Measurements from ENCODE around the gene SYNGR3. TPM values are rescaled to one million over a fixed set of nuclear protein-coding genes. Genes with fewer than 3 reads are reported as not detected.

SYNGR3 gene
- polyA plus RNA-seq, 12 donors = 0.25 to 1.5 (median 0.86) TPM; not detected in 2

DNA sequence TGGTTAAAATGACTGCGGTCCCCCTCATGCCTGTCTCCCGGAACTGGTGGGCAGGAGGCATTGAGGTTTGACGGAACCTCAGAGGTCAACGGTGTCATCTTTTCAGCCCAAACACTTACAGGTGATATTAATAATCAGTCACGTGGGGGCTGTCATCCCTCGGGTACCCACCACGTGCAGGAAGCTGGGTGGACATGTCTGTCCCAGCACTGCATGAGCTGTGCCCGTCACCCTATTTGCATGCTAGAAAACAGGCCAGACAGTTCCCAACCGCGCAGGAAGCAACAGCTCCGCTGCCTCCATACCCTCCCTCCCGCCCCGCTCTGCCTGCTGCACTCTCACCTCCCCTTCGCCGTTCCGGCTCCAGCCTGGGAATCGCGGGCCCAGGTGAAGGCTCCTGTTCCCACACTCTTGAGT, 1.4 kb downstream of the SYNGR3 start:
- no peak for DNase-seq

DNA sequence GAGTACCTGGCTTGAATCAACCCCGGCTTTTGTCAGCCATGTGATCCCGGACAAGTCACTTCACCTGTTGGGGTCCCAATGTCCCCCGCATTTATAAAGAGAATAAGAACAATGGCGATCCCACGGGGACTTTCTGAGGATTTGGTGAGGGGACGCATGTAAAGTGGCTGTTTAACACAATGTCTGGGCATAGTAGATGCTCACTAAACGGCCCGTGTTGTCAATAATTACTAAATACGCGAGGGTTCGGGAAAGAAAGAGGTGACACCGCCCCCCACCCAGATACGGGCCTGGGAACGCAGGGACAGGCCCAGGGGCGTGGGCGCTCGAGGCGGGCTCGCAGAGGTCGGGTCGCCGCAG, 1.8 kb downstream of the SYNGR3 start:
- no peak for DNase-seq

DNA sequence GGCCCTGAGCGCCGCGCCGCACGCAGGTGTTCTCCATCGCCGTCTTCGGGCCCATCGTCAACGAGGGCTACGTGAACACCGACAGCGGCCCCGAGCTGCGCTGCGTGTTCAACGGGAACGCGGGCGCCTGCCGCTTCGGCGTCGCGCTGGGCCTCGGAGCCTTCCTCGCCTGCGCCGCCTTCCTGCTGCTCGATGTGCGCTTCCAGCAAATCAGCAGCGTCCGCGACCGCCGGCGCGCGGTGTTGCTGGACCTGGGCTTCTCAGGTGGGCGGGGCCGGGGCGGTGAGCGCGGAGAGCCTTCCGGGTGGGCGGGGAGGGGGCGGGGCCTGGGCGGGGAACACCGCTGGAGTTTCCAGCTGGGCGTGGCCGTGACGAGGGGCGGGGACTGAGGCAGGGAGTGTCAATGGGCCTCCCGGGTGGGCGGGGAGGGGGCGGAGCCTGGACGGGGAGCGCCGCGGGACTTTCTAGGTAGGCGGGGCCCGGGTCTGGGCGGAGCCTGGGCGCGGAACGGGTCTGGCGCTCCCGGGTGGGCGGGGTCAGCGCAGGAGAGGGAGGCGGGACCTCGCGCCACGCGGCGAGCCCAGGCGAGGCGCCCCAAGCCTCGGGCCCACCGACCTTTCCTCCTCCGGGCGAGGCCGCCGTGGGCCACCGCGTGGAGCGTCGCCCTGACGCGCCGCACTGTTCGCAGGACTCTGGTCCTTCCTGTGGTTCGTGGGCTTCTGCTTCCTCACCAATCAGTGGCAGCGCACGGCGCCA, 2.4 kb downstream of the SYNGR3 start:
- peak; percentile 84 for DNase-seq

DNA sequence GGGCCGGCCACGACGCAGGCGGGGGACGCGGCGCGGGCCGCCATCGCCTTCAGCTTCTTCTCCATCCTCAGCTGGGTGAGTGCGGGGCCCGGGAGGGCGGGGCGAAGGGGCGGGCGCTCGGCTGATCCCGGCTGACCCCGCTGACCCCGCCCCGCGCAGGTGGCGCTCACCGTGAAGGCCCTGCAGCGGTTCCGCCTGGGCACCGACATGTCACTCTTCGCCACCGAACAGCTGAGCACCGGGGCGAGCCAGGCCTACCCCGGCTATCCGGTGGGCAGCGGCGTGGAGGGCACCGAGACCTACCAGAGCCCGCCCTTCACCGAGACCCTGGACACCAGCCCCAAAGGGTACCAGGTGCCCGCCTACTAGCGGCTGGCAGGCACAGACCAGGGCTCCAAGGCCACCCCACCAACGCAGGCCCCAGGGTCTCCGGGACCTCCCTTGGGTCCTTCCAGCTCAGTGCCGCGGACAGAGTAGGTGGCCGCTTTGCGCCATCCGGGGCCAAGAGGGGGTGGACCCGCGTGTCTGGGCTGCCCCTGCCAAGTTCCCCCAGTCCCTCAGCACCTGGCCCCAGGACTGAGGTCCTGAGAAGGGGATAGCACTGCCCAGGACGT, 3.0 kb downstream of the SYNGR3 start:
- no peak for DNase-seq

DNA sequence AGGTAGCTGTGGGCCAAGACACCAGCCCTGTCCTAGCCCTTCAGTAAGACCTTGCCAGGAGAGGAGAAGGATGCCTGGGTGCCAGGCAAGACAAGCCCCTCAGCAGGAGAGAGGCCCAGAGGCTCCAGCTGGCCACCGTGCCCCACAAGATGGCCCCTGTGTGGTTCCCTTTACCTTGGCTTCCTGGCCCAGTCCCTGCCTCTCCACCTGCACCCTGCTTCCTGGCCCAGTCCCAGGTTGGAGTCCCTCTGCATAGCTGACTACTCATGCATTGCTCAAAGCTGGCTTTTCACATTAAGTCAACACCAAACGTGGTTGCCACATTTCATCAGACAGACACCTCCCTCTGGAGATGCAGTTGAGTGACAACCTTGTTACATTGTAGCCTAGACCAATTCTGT, 4.0 kb downstream of the SYNGR3 start:
- no peak for DNase-seq

DNA sequence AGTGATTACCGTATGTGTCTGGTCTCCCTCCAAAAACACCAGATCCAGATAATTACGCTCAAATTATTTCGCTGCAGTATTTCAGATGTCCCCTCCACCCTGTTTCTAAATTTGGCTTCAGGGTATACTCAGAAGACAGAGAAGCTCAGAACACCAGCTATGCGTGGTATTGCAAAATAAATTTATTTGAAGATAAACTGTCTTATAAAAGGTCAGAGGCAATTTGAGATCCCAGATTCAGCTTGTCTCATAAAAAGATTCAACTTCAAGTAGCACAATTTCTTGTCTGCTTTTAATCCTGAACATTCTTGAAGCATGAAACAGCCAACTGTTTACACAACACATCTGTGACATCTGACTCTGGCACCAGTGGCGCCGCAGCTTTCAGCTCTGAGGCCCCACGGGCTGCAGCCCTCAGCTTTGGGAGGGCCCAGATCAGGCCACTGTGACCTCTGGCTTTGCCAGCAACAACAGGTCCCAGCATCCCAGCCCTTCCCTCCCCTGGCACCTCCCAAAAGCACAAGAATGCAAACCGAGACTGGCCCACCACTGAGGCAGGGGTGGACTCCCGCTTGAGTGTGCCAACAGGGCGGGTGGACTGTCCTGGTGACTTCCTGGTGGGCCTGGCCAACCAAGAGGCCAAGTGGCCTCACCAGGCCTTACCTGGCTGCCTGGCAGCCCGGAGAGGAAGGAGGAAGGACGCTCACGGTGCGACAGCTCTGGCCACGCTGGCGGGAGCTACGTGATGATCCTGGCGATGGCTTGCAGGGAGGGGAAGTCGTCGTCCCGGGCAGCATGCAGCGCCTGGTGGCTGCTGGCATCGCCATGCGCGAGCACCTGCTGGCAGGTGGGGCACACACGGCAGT, 8.0 kb downstream of the SYNGR3 start:
- DNase-seq = no peak

DNA sequence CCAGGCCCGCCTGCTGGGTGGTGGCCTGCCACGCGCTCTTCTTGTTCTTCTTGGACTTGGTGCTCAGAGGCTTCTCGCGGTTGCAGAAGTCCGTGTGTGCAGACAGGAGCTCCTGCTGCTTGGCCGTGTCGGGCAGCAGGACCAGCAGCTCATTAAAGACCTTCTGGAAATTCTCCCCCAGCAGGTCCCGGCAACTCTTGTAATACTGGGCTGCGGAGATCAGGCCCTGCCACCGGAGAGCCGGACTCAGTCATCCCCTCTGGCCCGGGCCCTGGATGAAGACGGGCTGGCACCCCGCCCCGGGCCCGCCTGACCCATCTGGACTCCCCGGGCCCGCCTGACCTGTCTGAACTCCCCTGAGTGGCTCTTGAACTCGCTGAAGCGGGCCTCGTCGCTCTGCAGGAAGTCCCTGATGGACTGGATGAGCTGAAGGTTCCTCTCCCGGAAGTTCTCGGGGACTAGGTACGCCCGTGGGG, 8.6 kb downstream of the SYNGR3 start:
- no peak for DNase-seq

DNA sequence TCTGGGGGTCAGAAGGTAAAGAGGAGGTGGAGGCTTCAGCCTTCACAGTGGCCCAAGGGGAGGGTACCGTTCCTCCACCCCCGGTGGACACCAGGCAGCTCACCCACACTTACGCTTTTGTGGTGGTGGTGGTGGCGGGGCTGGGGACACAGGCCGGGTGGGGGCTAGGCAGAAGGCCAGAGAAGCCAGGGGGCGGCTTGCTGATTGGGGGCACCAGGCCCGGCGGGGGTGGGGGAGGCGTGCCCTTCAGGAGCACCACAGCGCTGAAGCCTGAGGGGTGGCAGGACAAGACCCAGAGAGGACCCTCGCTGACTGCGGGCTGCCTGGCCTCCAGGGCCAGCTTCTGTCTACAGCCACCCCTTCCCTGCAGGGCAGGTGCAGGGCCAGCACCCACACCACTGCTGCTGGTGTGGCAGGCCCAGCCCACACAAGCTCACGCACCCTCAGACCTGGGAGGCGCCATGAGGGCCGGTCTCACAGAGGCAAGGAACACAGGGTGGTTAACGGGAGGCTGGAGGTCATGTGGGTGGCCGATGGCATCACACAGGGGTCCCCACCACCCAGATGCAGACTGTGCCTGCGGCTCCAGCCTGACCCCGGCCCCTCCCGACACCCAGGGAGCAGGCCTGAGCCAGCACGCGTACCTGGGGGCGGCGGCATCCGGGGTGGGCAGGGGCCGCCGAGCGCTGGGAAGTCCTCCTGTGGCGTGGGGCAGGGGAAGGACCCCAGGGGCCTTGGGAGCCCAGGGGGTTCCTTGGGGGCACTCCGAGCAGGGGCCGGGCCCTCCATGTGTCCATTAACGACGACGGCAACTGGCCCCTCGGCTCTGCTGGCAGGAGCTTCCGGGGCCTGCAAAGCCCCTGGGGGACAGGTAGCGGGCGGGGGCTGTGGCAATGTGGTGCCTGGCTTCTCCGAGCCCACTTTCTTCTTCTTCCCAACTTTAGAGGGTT, 9.4 kb downstream of the SYNGR3 start:
- DNase-seq = no peak

DNA sequence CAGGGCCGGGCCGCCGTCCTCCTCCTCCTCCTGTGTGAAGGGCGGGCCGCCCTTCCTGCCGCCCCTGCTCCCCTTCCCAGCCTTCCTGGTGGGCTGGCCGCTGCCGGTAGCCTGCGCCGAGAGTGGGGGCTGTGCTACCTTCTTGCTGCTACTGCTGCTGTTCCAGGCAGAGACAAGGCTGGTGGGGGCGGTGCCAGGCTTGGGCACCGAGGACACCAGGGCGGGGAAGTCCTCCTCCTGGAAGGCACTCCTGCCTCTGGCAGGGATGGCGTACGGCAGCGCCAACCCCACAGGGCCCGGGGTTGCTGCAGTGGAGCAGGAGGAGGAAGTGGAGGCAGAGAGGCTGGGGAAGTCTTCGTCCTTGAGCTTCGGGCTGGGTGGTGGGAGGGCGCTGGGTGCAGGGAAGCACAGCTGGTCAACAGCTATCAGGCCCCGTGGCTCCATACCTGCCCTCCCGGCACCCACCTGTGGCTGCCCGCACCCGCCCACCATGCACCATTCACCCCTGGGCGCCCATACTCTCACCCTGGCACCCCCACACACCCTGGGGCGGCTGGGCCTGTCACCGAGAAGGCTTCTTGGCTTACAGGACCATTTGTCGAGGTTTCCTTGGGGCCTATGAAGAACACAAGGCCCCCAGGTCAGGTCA, 10.2 kb downstream of the SYNGR3 start:
- DNase-seq = no peak

DNA sequence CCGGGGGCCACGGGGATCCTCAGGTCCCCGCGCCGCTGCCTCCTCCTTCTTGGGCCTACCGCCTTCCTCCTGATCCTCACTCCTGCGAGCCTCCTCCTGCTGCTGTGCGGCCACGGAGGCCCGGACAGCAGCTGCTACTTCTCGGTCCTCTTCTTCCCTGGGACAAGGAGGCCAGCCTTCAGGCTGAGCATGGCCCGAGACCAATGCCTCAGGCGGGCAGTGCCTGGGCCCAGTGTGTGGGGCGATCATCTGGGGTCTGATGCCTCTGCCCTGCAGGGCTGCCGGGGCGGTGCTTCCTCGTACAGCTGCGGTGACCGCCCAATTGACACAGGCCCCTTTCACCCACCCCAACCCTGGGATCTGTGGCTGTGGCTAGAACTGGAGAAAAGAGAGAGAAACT, 11.3 kb downstream of the SYNGR3 start:
- DNase-seq = no peak

DNA sequence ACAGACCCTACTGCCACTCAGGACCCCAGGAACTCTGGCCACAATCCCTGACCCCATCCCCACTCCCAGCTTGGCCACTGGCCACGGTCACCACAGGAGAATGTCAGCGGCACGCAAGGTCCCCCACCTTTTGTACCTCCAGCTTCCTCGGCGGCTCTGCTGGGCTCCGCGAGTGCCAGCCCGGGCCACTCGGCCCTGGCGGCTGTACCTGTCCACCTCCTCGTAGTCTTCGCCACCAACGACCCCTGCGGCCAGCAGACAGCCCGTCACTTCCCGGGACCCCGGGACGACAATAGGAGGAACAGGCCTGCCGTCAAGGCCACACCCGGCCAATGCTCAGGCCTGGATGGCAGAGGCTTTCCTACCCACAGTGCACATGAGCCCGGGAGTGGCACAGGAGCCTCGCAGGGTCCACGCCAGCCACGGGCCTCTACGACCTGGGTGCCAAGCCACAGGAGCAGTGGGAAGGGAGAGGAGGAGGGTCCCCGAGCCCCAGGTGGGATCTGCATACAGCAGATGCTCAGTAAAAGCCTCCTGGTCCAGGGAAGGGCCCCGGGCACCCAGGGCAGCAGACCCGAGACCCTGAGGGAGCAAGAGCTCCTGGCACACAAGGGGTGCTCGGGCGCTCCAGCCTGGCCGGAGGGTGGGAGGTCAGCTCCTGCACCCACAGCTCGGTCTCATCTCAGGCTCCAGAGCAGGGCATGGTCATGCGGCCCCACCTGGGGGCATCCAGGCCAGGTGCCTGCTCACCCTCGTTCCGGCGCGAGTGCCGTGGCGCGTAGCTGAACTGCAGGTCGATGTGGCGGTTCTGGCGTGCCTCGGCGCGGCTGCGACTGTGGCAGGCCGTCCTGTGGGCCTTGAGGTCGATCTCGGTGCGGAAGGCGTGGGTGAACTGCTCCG, 11.9 kb downstream of the SYNGR3 start:
- DNase-seq = no peak

DNA sequence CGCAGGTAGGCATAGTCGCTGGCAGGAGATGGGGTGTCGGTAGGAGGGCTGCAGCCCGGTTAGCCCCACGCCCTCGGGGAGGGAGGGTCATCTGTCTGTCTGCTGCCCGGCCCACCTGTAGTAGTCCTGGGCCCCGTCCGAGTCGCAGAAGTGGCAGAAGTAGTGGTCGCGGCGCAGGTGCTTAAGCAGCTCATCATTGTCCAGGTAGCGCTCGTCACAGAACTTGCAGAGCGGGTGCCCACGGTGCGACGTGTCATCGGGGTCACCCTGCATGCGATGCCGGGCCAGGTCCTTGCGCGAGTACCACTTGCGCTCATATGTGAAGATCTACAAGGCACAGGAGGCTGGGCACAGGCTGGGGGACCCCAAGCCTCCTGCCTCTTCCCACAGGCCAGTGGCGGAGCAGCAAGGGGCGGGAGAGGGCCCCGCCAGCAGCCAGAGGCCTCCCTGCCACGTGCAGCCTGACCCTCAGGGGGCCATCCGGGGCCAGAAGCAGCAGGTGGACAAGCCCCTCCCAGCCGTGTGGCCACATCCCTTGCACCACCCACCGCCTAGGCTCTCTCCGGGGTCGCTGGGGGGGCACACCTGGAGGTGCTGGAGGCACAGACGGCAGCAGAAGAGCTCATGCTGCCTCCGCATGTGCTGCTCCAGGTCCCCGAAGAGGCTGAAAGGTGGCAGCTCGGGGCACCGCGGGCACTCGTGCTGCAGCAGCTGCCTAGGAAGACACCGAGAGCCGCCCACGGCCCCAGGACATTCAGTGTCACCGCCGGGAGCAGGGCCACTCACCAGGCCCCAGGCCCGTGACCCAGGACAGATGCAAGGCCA, 12.8 kb downstream of the SYNGR3 start:
- DNase-seq = no peak

DNA sequence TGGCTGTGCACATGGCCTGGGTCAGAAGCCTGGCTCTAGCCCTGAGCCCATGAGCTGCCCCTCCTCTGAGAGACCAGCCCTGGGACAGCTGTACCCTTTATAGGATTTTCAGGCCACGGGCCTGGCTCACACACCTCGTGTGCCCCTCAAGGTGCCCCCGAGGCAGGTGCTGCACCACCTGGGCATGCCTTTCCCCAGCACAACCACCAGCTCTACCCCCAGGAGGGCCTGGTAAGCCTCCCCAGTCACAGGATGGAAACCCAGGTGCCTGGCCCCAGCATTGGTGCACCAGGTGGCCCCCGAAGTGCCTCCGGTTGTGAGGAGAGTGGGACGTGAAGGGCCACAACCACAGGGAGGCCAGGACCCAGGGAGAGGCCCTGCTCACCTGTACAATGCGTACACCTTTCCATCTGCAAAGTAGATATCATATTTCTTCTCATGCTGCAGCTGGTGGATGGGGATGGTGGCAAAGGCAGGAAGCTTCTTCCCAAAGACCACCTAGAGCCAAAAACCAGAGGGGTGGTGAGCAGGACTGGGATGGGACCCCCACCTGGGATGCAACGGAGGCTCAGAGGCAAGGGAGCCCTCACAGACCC, 13.6 kb downstream of the SYNGR3 start:
- DNase-seq = no peak

DNA sequence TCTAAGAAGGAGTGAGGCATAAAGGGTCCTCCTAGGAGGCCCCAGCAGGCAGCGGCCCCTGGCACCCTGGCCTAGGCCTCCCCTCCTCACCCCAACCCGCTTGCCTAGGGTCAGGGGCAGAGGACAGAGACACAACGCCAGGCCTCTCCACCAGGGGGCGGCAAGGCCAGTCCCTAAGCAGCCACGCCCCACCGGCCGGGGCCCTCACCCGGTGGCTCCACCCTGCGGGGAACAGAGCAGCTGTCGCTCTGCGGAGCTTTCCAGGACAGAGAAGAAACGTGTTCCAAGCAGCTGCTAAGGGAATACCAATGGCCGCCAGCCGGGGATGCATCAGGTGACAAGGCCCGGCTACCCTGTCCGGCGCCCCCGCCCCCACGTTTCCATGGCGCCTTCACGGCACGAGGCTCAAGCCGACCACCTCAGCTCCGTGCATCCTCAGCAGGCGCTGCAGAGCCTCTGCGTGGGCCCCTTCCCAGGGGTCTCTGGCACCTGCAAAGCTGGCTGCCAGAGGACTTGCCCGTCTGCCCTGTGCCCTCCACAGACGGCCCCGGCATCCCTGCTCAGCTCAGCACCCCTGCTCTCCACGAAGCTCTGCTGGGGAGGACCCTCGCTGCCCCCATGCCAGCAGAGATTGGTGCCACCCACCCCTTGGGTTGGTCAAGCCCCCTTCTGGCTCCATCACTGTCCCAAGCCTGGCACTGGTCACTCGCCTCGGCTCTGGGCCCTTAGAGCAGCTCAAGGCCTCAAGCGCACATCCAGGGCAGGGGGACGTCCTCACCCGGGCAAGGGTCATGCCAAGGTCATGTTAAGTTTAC, 14.3 kb downstream of the SYNGR3 start:
- peak; percentile 84 for DNase-seq

DNA sequence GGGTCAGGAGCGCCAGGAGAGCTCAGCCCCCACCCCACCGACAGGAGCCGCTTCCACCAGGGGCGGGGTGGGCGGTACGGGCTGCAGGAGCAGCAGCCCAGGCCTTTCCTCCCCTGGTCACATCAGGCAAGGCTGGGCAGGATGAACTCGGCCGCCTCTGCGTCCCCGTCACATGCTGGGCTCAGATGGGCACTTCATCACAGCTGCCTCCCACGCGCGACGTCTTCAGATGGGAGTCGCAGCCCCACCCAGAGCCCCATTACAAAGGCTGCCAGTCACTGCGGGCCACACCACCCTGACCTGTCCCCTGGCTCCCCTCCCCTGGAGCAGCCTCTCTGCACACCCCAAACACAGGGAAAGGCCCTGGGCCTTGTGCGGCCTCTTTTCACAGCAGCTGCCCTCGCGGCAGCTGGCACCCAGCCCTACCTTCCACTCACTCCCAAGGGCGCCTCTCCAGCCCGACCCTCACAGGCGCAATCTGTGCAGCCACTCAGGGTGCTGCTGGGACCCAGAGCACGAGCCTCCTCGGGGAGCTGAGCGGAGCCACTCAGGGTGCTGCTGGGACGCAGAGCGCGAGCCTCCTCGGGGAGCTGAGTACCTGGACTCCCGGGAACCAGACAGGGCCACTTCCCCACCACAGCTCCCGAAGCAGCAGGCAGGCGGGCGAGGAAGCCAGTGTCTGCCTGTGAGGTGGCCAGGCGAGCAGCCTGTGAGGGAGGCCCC, 15.2 kb downstream of the SYNGR3 start:
- DNase-seq = no peak

DNA sequence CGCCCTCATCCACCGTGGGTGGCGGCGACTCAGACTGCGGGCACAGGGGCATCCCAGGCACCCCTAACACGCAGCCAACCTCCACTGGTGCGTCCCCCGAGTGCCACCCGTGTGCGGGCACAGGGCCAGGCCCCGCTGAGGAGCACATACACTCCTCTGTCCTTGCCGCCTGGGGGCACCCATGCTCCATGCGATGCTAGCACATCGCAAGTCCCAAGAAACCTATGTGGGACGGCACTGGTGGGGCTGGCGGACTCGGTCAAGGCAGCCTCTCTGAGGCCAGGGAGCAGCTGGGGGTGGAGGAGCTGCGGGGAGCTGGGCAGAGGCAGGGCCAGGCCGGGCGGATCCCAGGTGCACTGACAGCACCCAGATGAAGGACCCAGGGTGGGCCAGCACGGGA, 15.9 kb downstream of the SYNGR3 start:
- DNase-seq = no peak

DNA sequence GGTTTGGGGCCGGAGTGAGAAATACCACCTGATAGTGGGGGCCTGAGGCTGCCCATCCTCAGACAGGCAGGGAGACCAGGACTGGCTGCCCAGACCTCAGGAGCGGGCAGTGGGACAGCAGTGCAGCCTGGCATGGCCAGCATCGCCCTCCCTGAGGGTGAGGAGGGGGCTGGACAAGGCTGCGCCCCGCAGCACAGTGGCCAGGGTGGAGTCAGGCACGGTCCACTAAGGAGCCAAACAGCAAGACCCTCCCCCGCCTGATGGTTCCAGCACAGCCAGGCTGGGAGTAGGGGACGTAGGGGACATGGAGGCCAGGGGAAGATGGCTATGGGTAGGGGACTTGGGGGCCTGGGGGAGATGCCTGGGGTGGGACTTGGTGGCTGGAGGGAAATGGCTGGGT, 16.5 kb downstream of the SYNGR3 start:
- DNase-seq = no peak
